ENCODE data around the gene YPEL2.

YPEL2 gene

DNA sequence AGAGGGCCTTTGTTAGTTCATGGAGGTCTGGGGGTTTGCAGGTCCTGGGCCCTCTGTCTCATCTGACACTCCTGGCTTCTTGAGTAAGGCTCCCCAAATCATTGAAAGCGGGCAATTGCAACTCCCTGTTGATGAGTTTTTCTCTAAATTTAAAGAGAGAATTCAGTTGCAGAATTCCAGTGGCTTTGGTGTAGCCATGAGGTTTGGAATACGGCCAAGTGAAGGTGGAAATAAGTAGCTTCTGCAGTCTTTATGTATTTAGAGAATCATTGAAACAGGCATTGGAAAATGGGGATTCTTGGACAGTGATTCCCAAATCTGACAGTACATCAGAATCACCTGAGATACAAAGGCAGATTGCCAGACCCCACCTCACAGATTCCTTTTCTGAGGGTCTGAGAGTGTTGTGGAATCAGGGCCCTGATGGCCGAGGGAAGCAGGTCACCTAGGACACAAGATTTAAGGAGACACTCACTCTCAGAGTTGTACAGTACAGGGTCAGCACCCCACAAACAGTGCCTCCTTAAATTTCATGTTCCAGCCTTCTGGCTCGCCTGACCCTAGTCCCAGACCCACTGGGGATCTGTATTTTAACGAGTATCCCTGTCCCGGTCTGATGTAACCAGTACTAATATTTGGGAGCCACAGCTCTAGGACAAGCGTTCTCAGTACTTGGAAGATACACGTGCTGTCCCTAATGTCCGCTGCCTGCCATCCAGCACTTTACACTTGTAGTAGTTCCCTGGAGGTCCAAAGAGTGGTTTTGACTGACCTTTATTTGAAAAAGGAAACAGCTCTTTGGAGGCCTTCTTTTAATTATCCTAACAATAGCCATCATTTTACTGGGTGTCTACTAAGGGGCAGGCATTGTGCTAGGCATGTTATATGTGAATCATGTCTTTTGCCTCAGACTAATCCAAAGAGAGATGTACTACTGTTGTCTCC, 37.8 kb downstream of the YPEL2 start:
- CTCF ChIA-PET, result interaction anchor here (1.2 to 1.3 kb wide), 2 partner anchors 45 to 53 kb away, joined by 3 to 6 read pairs; no protein-coding TSS in a partner anchor
- peaks cover 0 to 3% (median 1%) of the 10 kb centered on the region in 4 experiments for H3K36me3 ChIP-seq (ENCODE audit: control insufficient read depth in 4 of 4, insufficient read depth in 4 of 4, low read length in 3 of 4)
- no peak for DNase-seq
- no peaks in the 10 kb centered on the region for H3K27me3 ChIP-seq (replicated peaks in 2 of 5; ENCODE audit: control insufficient read depth in 4 of 5, insufficient read depth in 5 of 5, low read length in 4 of 5)
- no peak overlapping the region for H3K27ac ChIP-seq (ENCODE audit: insufficient read depth in 1 of 2, low read depth in 1 of 2, low read length in 2 of 2, poor library complexity in 1 of 2, severe bottlenecking in 2 of 2)
- no peaks in the 10 kb centered on the region for H3K9me3 ChIP-seq (ENCODE audit: control extremely low read depth in 1 of 5, control insufficient read depth in 4 of 5, insufficient read depth in 2 of 5, low read depth in 1 of 5, low read length in 4 of 5)
- WGBS (ENCODE audit: insufficient coverage), result 94% methylated on average over 9 of the region's 9 CpGs
- H3K4me3 ChIP-seq (ENCODE audit: control insufficient read depth in 1 of 7, extremely low read depth in 1 of 7, insufficient read depth in 4 of 7, low read depth in 2 of 7, low read length in 6 of 7), result no peak overlapping the region
- POLR2A ChIA-PET, result no interaction called here
- peaks cover 29 to 58% (median 49%) of the 10 kb centered on the region in 4 experiments for H3K4me1 ChIP-seq (ENCODE audit: control extremely low read depth in 1 of 4, control insufficient read depth in 4 of 4, insufficient read depth in 4 of 4, low read length in 3 of 4)

DNA sequence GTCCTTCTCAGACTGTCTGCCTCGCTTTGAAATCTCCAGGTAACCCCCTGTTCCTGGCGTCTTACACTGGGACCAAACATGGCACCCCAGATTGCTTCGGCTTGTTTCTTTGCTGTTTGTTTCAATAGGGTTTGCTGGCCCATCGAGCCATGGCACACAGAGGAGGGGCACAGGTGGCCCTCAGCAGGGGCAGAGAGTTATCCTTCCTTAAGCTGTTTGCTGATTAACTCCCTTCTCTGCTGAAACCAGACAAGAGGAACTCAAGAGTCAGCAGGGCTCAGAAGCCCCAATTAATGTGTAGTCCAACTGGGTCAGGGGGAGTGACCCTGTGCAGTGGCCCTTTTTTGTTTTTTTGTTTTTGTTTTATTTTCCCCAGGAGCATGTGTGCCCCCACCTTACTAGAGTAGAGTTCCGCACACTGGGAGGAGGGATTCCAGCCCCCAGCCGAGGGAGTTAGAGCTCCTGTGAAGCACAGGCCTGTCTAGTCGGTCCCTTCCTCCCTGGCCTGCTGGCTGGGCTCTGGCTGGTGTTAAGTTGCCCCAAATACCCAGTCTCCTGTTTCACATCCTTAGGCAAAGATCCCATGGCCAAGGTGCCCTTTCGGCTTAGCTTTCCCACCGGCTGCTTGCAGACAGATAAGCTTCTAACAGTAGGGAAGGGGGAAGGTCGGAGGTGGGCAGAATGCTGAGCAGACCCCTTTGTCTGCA, 39.3 kb downstream of the YPEL2 start:
- CTCF ChIA-PET, result interaction anchor here (0.6 kb wide), 2 partner anchors 21 to 30 kb away, joined by 3 to 4 read pairs; no protein-coding TSS in a partner anchor
- H3K36me3 ChIP-seq (ENCODE audit: control insufficient read depth in 4 of 4, insufficient read depth in 4 of 4, low read length in 3 of 4), result peaks cover 0 to 3% (median 1%) of the 10 kb centered on the region in 4 experiments

DNA sequence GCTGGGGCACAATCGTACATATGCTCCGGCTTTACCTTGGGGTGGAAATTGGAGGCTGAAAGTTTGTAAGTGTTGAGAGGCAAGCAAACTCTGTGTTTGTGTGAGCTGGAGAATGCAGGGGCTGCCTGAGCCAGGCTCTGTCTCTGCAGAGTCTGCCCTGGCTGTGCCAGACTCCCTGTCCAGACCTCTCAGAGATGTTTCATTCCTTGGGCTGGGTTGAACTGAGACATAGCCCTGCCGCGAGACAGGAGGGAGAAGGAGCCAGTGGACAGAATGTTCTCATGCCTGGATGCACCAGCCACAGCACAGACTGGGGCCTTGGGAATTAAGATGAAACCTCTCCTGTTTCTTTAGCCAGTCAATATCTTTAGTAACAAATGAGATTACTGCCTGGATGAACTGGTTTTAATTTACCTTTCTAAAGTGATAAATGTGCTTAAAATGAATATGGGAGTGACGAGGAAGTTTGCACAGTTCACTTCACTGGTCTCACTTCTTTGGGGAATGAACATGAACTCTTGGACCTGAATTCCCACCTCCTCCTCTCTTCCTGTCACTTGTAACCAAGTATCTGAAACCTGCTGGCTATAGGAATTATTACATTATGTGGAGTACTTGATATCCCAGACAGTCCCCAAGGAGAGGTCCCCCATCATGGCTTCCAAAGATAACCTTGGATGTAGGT, 40.1 kb downstream of the YPEL2 start:
- POLR2A ChIA-PET, result no interaction called here
- peaks cover 21 to 45% (median 37%) of the 10 kb centered on the region in 4 experiments for H3K4me1 ChIP-seq (ENCODE audit: control extremely low read depth in 1 of 4, control insufficient read depth in 4 of 4, insufficient read depth in 4 of 4, low read length in 3 of 4)
- peaks cover 0 to 3% (median 0%) of the 10 kb centered on the region in 4 experiments for H3K36me3 ChIP-seq (ENCODE audit: control insufficient read depth in 4 of 4, insufficient read depth in 4 of 4, low read length in 3 of 4)
- WGBS (ENCODE audit: insufficient coverage), result 100% methylated on average over 4 of the region's 5 CpGs
- H3K4me3 ChIP-seq (ENCODE audit: control insufficient read depth in 1 of 7, extremely low read depth in 1 of 7, insufficient read depth in 4 of 7, low read depth in 2 of 7, low read length in 6 of 7), result peak overlapping the region in 4 of 7 experiments; percentile 4 to 40 (median 20)
- H3K27me3 ChIP-seq (replicated peaks in 2 of 5; ENCODE audit: control insufficient read depth in 4 of 5, insufficient read depth in 5 of 5, low read length in 4 of 5), result no peaks in the 10 kb centered on the region
- H3K27ac ChIP-seq (ENCODE audit: insufficient read depth in 1 of 2, low read depth in 1 of 2, low read length in 2 of 2, poor library complexity in 1 of 2, severe bottlenecking in 2 of 2), result peak overlapping the region in 1 of 2 experiments; percentile 15
- CTCF ChIA-PET, result interaction anchor here (2.1 kb wide), 1 partner anchor 42 kb away, joined by 6 read pairs; no protein-coding TSS in a partner anchor
- H3K9me3 ChIP-seq (ENCODE audit: control extremely low read depth in 1 of 5, control insufficient read depth in 4 of 5, insufficient read depth in 2 of 5, low read depth in 1 of 5, low read length in 4 of 5), result no peaks in the 10 kb centered on the region
- no peak for DNase-seq

More for the DNA sequence above, 39.3 kb downstream of the YPEL2 start:
- no peaks in the 10 kb centered on the region for H3K9me3 ChIP-seq (ENCODE audit: control extremely low read depth in 1 of 5, control insufficient read depth in 4 of 5, insufficient read depth in 2 of 5, low read depth in 1 of 5, low read length in 4 of 5)
- no peaks in the 10 kb centered on the region for H3K27me3 ChIP-seq (replicated peaks in 2 of 5; ENCODE audit: control insufficient read depth in 4 of 5, insufficient read depth in 5 of 5, low read length in 4 of 5)
- H3K27ac ChIP-seq (ENCODE audit: insufficient read depth in 1 of 2, low read depth in 1 of 2, low read length in 2 of 2, poor library complexity in 1 of 2, severe bottlenecking in 2 of 2), result no peak overlapping the region
- 97% methylated on average over 10 of the region's 10 CpGs for WGBS (ENCODE audit: insufficient coverage)
- H3K4me1 ChIP-seq (ENCODE audit: control extremely low read depth in 1 of 4, control insufficient read depth in 4 of 4, insufficient read depth in 4 of 4, low read length in 3 of 4), result peaks cover 26 to 53% (median 41%) of the 10 kb centered on the region in 4 experiments
- H3K4me3 ChIP-seq (ENCODE audit: control insufficient read depth in 1 of 7, extremely low read depth in 1 of 7, insufficient read depth in 4 of 7, low read depth in 2 of 7, low read length in 6 of 7), result no peak overlapping the region
- POLR2A ChIA-PET, result no interaction called here
- no peak for DNase-seq

DNA sequence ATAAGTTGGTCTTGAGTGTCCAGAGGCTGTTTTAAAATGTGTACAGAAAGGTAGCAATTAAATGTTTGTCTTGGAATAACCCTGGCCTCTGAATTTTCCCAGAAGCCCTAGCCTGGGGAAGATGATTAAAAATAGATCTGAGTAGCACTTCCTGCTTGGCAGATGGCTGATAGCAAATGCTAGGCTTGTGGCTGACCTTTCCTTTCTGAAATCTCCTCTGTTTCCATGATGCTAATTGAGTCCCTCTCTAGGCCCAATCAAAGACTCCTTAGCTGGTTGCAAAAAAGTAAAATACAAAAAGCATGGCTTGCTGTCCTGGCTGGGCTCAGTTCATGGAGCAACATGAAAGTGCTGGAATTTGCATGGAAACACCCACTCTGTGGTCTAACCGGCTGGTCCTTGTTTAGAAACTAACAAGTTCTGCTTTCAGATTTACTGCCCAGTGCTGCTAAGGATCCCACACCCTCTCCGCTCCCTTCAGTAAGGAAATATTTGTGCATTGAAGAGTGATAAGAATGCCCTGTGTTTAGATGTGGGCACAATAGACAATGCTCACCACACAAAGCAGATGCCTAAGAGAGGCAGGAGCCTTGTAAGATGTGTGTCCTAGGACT, 40.8 kb downstream of the YPEL2 start:
- Histone ChIP-seq H3K36me3 (ENCODE audit: control insufficient read depth in 4 of 4, insufficient read depth in 4 of 4, low read length in 3 of 4) (peaks cover 0 to 3% (median 0%) of the 10 kb centered on the region in 4 experiments), H3K27me3 (replicated peaks in 2 of 5; ENCODE audit: control insufficient read depth in 4 of 5, insufficient read depth in 5 of 5, low read length in 4 of 5) (no peaks in the 10 kb centered on the region), H3K9me3 (ENCODE audit: control extremely low read depth in 1 of 5, control insufficient read depth in 4 of 5, insufficient read depth in 2 of 5, low read depth in 1 of 5, low read length in 4 of 5) (no peaks in the 10 kb centered on the region), H3K27ac (ENCODE audit: insufficient read depth in 1 of 2, low read depth in 1 of 2, low read length in 2 of 2, poor library complexity in 1 of 2, severe bottlenecking in 2 of 2) (peak overlapping the region in 1 of 2 experiments; percentile 44), H3K4me1 (ENCODE audit: control extremely low read depth in 1 of 4, control insufficient read depth in 4 of 4, insufficient read depth in 4 of 4, low read length in 3 of 4) (peaks cover 21 to 42% (median 37%) of the 10 kb centered on the region in 4 experiments), H3K4me3 (ENCODE audit: control insufficient read depth in 1 of 7, extremely low read depth in 1 of 7, insufficient read depth in 4 of 7, low read depth in 2 of 7, low read length in 6 of 7) (peak overlapping the region in 4 of 7 experiments; percentile 4 to 40 (median 20))
- CTCF ChIA-PET, result interaction anchor here (2.1 kb wide), 1 partner anchor 43 kb away, joined by 6 read pairs; no protein-coding TSS in a partner anchor
- WGBS (ENCODE audit: insufficient coverage), result 0% methylated on average over 1 of the region's 2 CpGs
- DNase-seq, result peak in 2 of 3 donors; percentile 56 to 64
- POLR2A ChIA-PET, result no interaction called here

DNA sequence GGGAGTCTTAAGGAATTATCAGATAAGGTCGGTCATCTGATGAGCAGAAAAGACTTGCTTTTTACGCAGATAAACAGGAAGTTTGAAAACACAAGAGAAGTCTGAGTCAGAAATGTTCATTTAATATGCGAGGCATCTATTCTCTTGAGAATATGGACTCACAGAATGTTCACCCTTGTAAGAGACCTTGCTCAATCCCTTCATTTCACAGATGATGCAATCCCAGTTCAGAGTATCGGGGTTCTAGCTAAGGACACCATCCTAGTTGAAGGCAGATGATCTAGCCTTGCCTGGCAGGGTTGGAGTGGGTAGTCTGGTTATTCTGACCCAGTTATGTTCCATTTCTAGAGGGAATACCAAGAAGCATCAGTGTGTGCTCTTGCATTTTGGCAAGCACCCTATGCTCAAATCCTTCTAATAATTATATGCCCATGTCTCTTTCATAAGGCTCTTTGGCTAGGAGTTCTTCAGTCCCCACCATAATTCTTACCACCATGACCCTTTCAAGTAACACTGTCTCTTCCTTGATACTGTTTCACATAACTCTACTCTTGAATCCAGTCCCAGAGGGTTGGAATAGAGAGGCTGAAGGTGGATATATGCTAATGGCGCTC, 42.5 kb downstream of the YPEL2 start:
- no peak overlapping the region for H3K4me3 ChIP-seq (ENCODE audit: control insufficient read depth in 1 of 7, extremely low read depth in 1 of 7, insufficient read depth in 4 of 7, low read depth in 2 of 7, low read length in 6 of 7)
- H3K27ac ChIP-seq (ENCODE audit: insufficient read depth in 1 of 2, low read depth in 1 of 2, low read length in 2 of 2, poor library complexity in 1 of 2, severe bottlenecking in 2 of 2), result no peak overlapping the region
- H3K27me3 ChIP-seq (replicated peaks in 2 of 5; ENCODE audit: control insufficient read depth in 4 of 5, insufficient read depth in 5 of 5, low read length in 4 of 5), result no peaks in the 10 kb centered on the region
- ChIA-PET POLR2A (no interaction called here), CTCF (interaction anchor here (1.2 to 2.1 kb wide), 2 partner anchors 45 to 66 kb away, joined by 3 to 6 read pairs; no protein-coding TSS in a partner anchor)
- WGBS (ENCODE audit: insufficient coverage), result 72% methylated on average over 4 of the region's 5 CpGs
- no peaks in the 10 kb centered on the region for H3K9me3 ChIP-seq (ENCODE audit: control extremely low read depth in 1 of 5, control insufficient read depth in 4 of 5, insufficient read depth in 2 of 5, low read depth in 1 of 5, low read length in 4 of 5)
- H3K36me3 ChIP-seq (ENCODE audit: control insufficient read depth in 4 of 4, insufficient read depth in 4 of 4, low read length in 3 of 4), result peaks cover 0 to 3% (median 0%) of the 10 kb centered on the region in 4 experiments
- H3K4me1 ChIP-seq (ENCODE audit: control extremely low read depth in 1 of 4, control insufficient read depth in 4 of 4, insufficient read depth in 4 of 4, low read length in 3 of 4), result peaks cover 21 to 42% (median 37%) of the 10 kb centered on the region in 4 experiments
- DNase-seq, result peak in 2 of 3 donors; percentile 44 to 52

DNA sequence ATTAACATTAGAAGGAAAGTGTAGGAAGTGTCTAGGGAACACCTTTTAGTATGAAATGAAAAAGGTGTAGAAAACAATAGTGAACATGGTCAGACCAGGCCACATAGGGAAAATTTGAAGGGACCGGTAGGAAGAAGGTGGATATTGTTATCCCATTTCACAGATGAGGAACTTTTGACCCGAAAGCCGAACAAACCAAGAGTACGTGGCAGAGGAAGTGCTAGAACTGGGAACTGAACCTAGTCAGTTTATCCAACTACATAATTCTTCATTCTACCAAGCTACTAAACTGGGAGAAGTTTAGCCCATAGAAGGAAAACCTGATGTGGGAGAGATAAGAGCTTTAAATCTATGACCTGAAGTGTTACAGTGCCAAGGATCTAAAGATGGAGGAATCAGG, 43.2 kb downstream of the YPEL2 start:
- Histone ChIP-seq H3K9me3 (ENCODE audit: control extremely low read depth in 1 of 5, control insufficient read depth in 4 of 5, insufficient read depth in 2 of 5, low read depth in 1 of 5, low read length in 4 of 5) (no peaks in the 10 kb centered on the region), H3K4me1 (ENCODE audit: control extremely low read depth in 1 of 4, control insufficient read depth in 4 of 4, insufficient read depth in 4 of 4, low read length in 3 of 4) (peaks cover 21 to 42% (median 37%) of the 10 kb centered on the region in 4 experiments), H3K36me3 (ENCODE audit: control insufficient read depth in 4 of 4, insufficient read depth in 4 of 4, low read length in 3 of 4) (peaks cover 0 to 3% (median 0%) of the 10 kb centered on the region in 4 experiments), H3K27ac (ENCODE audit: insufficient read depth in 1 of 2, low read depth in 1 of 2, low read length in 2 of 2, poor library complexity in 1 of 2, severe bottlenecking in 2 of 2) (no peak overlapping the region), H3K27me3 (replicated peaks in 2 of 5; ENCODE audit: control insufficient read depth in 4 of 5, insufficient read depth in 5 of 5, low read length in 4 of 5) (no peaks in the 10 kb centered on the region), H3K4me3 (ENCODE audit: control insufficient read depth in 1 of 7, extremely low read depth in 1 of 7, insufficient read depth in 4 of 7, low read depth in 2 of 7, low read length in 6 of 7) (no peak overlapping the region)
- no peak for DNase-seq
- WGBS (ENCODE audit: insufficient coverage), result 100% methylated on average over 1 of the region's 4 CpGs
- CTCF ChIA-PET, result interaction anchor here (1.0 kb wide), 1 partner anchor 21 kb away, joined by 3 read pairs; no protein-coding TSS in a partner anchor
- POLR2A ChIA-PET, result no interaction called here
